SJSA1 (cell line): ENCODE results near the gene C2CD2. TPM values are rescaled to one million over a fixed set of nuclear protein-coding genes. Genes with fewer than 3 reads are reported as not detected.
A peak's percentile ranks its signal among the peaks of the same experiment; 100 is the strongest.

ENCODE experiments used
- DNase-seq, 2 experiments: peaks; one replicate each; pipeline ENCODE4 v3.0.0-alpha.2; 2015 to 2020; ENCODE audit warnings: low spot score in 2 of 2, low read depth in 1 of 2
- H3K27ac ChIP-seq: fragments of 250-450 bp; sonication (Bioruptor Pico); 2 replicates; pipeline ENCODE4 v1.5.1; 2020; ENCODE audit warnings: mild to moderate bottlenecking, moderate library complexity
- H3K27me3 ChIP-seq: fragments of 250-450 bp; sonication (Bioruptor Pico); replicated peaks from 2 replicates; pipeline ENCODE4 v1.5.1; 2020; ENCODE audit warnings: mild to moderate bottlenecking, moderate library complexity
- H3K36me3 ChIP-seq: fragments of 250-450 bp; sonication (Bioruptor Pico); 2 replicates; pipeline ENCODE4 v1.5.1; 2020; ENCODE audit warnings: mild to moderate bottlenecking
- H3K4me1 ChIP-seq: fragments of 250-450 bp; sonication (Bioruptor Pico); replicated peaks from 2 replicates; pipeline ENCODE4 v1.6.1; 2021; ENCODE audit warnings: mild to moderate bottlenecking
- H3K4me3 ChIP-seq: fragments of 250-450 bp; sonication (Bioruptor Pico); 2 replicates; pipeline ENCODE4 v1.5.1; 2020; ENCODE audit warnings: mild to moderate bottlenecking
- H3K9me3 ChIP-seq: fragments of 250-450 bp; sonication (Bioruptor Pico); replicated peaks from 2 replicates; pipeline ENCODE4 v1.5.1; 2020; ENCODE audit warnings: mild to moderate bottlenecking
- total RNA-seq: library from RNA; depleted of rRNA; stranded (reverse); fragments of >200 nt; shearing (Covaris generic); gene quantifications from 2 replicates; pipeline ENCODE4 v1.2.3, GENCODE V29; 2014

The C2CD2 gene
- total RNA-seq, 1 experiment from 2014 or later = 17.1 TPM

GRCh38 chr21:41948901-41949300 is 4.9 kb downstream of the C2CD2 start:
- no peak overlapping the region for H3K27ac ChIP-seq
- H3K27me3 ChIP-seq = no peaks in the 10 kb centered on the region
- H3K4me1 ChIP-seq = peaks cover 27% of the 10 kb centered on the region
- H3K9me3 ChIP-seq = 0 out of 2 replicates have a peak, but pooled peaks cover 3% of the 10 kb centered on the region
- H3K36me3 ChIP-seq = peaks cover 12% of the 10 kb centered on the region
- peak in 1 of 2 experiments; percentile 32 for DNase-seq
- no peak overlapping the region for H3K4me3 ChIP-seq

DNA sequence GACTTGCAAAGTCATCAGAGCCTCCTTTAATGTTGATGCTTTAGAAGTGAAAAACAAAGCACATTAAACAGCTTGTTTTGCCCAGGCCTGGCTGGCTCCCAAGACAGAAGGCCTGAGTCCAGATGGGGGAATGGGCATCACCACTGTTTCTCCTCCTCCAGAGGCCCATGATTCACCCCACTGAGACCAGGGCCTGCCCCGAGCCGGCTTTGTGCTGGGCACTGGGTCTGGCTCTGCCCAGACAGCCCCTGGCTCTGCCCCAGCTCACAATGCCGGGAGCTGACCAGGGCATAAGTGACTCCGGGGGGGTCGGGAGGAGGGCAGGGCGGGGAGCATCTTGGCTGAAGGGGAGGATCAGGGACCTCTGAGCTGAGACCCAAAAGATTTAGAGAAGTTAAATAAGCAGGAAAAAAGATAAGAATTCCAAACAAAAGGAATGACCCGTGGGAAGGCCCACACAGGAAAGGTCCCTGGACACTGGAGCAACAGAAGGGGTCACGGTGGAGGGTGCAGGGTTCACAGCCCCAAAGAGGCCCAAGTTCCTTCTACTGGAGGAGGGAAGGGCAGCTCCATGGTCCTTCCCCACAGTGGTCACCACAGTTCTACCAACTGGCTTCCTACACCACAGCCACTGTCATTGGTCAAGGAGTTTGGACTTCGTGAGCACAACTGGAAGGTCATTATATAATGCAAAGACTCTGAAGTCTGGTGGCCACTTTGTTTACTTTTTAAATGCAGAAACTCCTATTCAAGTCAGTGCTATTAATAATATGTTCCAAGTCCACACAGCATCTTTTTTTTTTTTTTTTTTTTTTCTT is 5.5 kb downstream of the C2CD2 start:
- H3K36me3 ChIP-seq = peaks cover 8% of the 10 kb centered on the region
- 0 out of 2 replicates have a peak, but pooled peaks cover under 1% of the 10 kb centered on the region for H3K9me3 ChIP-seq
- no peaks in the 10 kb centered on the region for H3K27me3 ChIP-seq
- peaks cover 24% of the 10 kb centered on the region for H3K4me1 ChIP-seq
- no peak overlapping the region for H3K4me3 ChIP-seq
- H3K27ac ChIP-seq = no peak overlapping the region
- DNase-seq = peak in 1 of 2 experiments; percentile 42

DNA sequence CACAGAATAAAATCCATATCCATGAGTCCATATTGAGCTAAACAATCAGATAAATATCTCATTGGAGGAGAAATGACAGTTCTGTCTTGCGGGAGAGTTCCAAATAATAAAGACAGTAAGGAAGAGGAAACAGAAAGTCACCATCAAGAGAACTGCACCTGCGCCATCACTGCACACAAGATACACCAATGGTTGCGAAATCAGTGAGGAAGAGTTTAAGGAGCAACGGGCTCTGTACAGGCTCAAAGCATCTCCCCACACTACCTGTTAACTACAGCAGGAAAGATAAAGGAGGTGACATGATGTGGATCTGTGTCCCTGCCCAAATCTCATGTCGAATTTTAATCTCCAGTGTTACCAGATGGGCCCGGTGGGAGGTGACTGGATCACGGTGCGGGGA is 7.8 kb downstream of the C2CD2 start:
- peaks cover 9% of the 10 kb centered on the region for H3K4me1 ChIP-seq
- no peak overlapping the region for H3K4me3 ChIP-seq
- H3K27ac ChIP-seq = no peak overlapping the region
- H3K36me3 ChIP-seq = peaks cover 6% of the 10 kb centered on the region
- no peaks in the 10 kb centered on the region for H3K9me3 ChIP-seq
- H3K27me3 ChIP-seq = no peaks in the 10 kb centered on the region
- DNase-seq = no peak

- H3K9me3 ChIP-seq = no peaks in the 10 kb centered on the region
- H3K36me3 ChIP-seq = peaks cover 5% of the 10 kb centered on the region
- no peak overlapping the region for H3K27ac ChIP-seq
- peaks cover 9% of the 10 kb centered on the region for H3K4me1 ChIP-seq
- no peak for DNase-seq
- no peaks in the 10 kb centered on the region for H3K27me3 ChIP-seq
- H3K4me3 ChIP-seq = no peak overlapping the region
Measured at GRCh38 chr21:41943851-41944250, 10.0 kb downstream of the C2CD2 start.

DNA sequence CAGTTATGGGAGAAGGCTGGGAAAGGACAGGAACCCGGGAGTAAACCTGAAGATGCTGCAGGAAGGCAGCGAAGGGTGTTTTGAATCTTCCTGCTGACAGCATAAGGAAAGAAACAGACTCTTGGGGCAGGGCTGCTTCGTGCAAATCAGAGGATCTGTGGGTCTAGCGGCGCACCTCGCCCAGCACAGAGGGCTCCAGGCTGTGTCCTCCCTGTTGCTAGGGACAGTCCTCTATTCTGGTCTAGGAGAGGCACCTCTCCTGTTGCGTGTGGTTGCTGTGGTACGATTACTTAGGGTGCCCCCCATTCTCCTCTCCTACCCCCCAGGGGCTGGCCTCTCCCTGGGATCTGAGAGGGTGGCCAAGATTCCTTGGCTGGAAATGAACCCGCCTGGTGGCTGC is 11.4 kb downstream of the C2CD2 start:
- no peak overlapping the region for H3K27ac ChIP-seq
- DNase-seq = no peak
- H3K36me3 ChIP-seq = peaks cover 5% of the 10 kb centered on the region
- no peak overlapping the region for H3K4me3 ChIP-seq
- H3K27me3 ChIP-seq = no peaks in the 10 kb centered on the region
- H3K4me1 ChIP-seq = no peaks in the 10 kb centered on the region
- H3K9me3 ChIP-seq = no peaks in the 10 kb centered on the region

DNA sequence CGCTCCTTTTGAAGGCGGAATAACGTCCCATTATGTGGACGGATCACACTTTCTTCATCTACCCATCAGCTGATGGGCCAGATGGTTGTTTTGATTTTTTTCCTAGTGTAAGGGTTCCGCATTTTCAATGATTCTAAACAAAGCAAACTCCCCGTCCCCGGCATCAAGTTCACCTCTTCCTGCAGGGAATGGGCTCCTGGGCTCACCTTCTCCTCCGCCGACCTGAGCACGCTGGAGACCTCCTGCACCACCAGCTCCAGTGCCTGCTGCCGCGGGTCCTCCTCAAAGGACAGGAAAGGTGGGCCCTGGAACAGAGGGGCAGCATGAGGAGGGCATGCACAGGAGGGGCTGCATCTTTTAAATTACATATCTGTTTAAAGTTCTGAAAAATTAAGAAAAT is 11.9 kb downstream of the C2CD2 start:
- no peak for DNase-seq
- H3K27me3 ChIP-seq = no peaks in the 10 kb centered on the region
- peaks cover 5% of the 10 kb centered on the region for H3K36me3 ChIP-seq
- no peak overlapping the region for H3K27ac ChIP-seq
- no peaks in the 10 kb centered on the region for H3K9me3 ChIP-seq
- H3K4me1 ChIP-seq = no peaks in the 10 kb centered on the region
- no peak overlapping the region for H3K4me3 ChIP-seq

GRCh38 chr21:41940431-41940830 is 13.4 kb downstream of the C2CD2 start:
- H3K9me3 ChIP-seq = no peaks in the 10 kb centered on the region
- no peak overlapping the region for H3K27ac ChIP-seq
- H3K36me3 ChIP-seq = peaks cover 5% of the 10 kb centered on the region
- H3K4me1 ChIP-seq = no peaks in the 10 kb centered on the region
- no peaks in the 10 kb centered on the region for H3K27me3 ChIP-seq
- no peak for DNase-seq
- H3K4me3 ChIP-seq = no peak overlapping the region

- no peaks in the 10 kb centered on the region for H3K27me3 ChIP-seq
- H3K36me3 ChIP-seq = peaks cover 5% of the 10 kb centered on the region
- DNase-seq = no peak
- H3K4me1 ChIP-seq = no peaks in the 10 kb centered on the region
- H3K4me3 ChIP-seq = no peak overlapping the region
- H3K9me3 ChIP-seq = no peaks in the 10 kb centered on the region
- no peak overlapping the region for H3K27ac ChIP-seq
Measured at GRCh38 chr21:41939391-41939790, 14.4 kb downstream of the C2CD2 start.

GRCh38 chr21:41933313-41934079 is 20.3 kb downstream of the C2CD2 start:
- Histone ChIP-seq H3K27ac (no peak overlapping the region), H3K36me3 (no peaks in the 10 kb centered on the region), H3K4me3 (no peak overlapping the region), H3K9me3 (no peaks in the 10 kb centered on the region), H3K27me3 (no peaks in the 10 kb centered on the region), H3K4me1 (peaks cover 20% of the 10 kb centered on the region)
- no peak for DNase-seq

- no peak overlapping the region; the same call in 1 of the 2 replicates for H3K4me3 ChIP-seq
- H3K27ac ChIP-seq = peak overlapping the region; percentile 72
- H3K36me3 ChIP-seq = no peaks in the 10 kb centered on the region
- H3K27me3 ChIP-seq = no peaks in the 10 kb centered on the region
- peak in 1 of 2 experiments; percentile 76 for DNase-seq
- H3K9me3 ChIP-seq = no peaks in the 10 kb centered on the region
- peaks cover 20% of the 10 kb centered on the region for H3K4me1 ChIP-seq
Measured at GRCh38 chr21:41932576-41933312, 21.1 kb downstream of the C2CD2 start.

DNA sequence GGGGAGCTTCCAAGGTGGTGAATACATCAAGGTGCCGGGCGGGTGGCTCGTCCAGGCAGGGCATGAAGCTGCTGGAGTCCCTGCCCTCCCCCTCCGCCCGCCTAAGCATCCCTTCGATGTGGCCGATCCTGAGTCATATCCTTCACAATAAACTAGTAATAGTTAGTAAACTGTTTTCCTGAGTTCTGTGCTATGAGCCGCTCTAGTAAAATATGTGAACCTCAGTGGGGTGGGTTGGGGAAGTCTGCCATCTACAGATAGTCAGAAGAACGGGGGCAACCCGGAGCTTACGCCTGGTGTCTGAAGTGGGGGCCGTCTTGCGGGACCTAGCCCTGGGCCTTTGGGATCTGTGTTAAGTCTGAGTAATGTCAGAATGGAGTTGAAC is 21.6 kb downstream of the C2CD2 start:
- H3K9me3 ChIP-seq = no peaks in the 10 kb centered on the region
- no peaks in the 10 kb centered on the region for H3K27me3 ChIP-seq
- H3K4me3 ChIP-seq = no peak overlapping the region; the same call in 1 of the 2 replicates
- no peaks in the 10 kb centered on the region for H3K36me3 ChIP-seq
- peak overlapping the region; percentile 72 for H3K27ac ChIP-seq
- DNase-seq = peak; percentile 88 to 90
- H3K4me1 ChIP-seq = peaks cover 22% of the 10 kb centered on the region

- Histone ChIP-seq H3K4me1 (peaks cover 30% of the 10 kb centered on the region), H3K36me3 (no peaks in the 10 kb centered on the region), H3K9me3 (no peaks in the 10 kb centered on the region), H3K27ac (no peak overlapping the region), H3K4me3 (no peak overlapping the region), H3K27me3 (no peaks in the 10 kb centered on the region)
- no peak for DNase-seq
Measured at GRCh38 chr21:41931041-41931451, 22.8 kb downstream of the C2CD2 start.

DNA sequence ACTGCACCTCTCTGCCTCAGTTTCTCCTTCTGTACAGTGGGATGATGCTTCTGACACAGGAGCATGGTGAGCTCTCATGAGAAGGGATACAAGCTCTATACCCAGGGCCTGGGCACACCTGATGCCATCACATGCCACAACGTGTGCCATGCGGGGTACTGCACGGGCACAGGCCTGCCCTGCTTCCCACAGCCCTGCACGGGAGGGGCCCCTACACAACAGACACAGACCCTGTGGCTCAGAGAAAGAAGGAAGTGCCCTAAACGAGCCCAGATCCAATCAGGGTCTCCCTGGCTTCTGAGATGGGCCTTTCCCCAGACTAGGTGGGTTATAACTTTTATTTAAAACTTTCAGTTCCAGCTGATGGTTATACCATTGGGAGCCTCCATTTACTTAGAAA is 24.6 kb downstream of the C2CD2 start:
- Histone ChIP-seq H3K27me3 (no peaks in the 10 kb centered on the region), H3K36me3 (no peaks in the 10 kb centered on the region), H3K4me3 (no peak overlapping the region), H3K4me1 (peaks cover 37% of the 10 kb centered on the region), H3K27ac (no peak overlapping the region), H3K9me3 (no peaks in the 10 kb centered on the region)
- DNase-seq = no peak
